Esophagus muscularis mucosa (tissue), 3 donors: Measurements from ENCODE around the gene EIF2B4.

Source experiments
- EP300 ChIP-seq: sonication (generic); formaldehyde crosslinking; IDR thresholded peaks from one replicate; pipeline ENCODE4 v1.6.1; 2017; ENCODE audit warnings: antibody characterized with exemption
- TF ChIP-seq, protein P1 (sequence below), 3 experiments: fragments of 200-600 bp in 2 of 3; fragments of 450-650 bp in 1 of 3; sonication (generic) in 2 of 3; IDR thresholded peaks; one replicate each; pipeline ENCODE4 v1.5.1; 2017 to 2019; ENCODE audit warnings: antibody characterized with exemption in 3 of 3, mild to moderate bottlenecking in 2 of 3, moderate library complexity in 1 of 3

GRCh38 chr2:27378809-27379290 lies 8.7 kb upstream of the EIF2B4 start:
- TF ChIP-seq, protein P1, sequence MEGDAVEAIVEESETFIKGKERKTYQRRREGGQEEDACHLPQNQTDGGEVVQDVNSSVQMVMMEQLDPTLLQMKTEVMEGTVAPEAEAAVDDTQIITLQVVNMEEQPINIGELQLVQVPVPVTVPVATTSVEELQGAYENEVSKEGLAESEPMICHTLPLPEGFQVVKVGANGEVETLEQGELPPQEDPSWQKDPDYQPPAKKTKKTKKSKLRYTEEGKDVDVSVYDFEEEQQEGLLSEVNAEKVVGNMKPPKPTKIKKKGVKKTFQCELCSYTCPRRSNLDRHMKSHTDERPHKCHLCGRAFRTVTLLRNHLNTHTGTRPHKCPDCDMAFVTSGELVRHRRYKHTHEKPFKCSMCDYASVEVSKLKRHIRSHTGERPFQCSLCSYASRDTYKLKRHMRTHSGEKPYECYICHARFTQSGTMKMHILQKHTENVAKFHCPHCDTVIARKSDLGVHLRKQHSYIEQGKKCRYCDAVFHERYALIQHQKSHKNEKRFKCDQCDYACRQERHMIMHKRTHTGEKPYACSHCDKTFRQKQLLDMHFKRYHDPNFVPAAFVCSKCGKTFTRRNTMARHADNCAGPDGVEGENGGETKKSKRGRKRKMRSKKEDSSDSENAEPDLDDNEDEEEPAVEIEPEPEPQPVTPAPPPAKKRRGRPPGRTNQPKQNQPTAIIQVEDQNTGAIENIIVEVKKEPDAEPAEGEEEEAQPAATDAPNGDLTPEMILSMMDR (IDR thresholded peaks at IDR 0.05), result no peak
- TF ChIP-seq EP300, result no peak
